Mucosa of descending colon (tissue), 3 donors: ENCODE results near the gene PMFBP1. TPM values are rescaled to one million over a fixed set of nuclear protein-coding genes. Genes with fewer than 3 reads are reported as not detected.

Source experiments
- ATAC-seq: fragments of 200-7000 bp; cut with Tn5 transposase; one replicate; pipeline ENCODE4 v1.9.1; 2020; ENCODE audit warnings: mild to moderate bottlenecking, moderate library complexity
- DNase-seq, 3 donors: peaks; one replicate each; pipeline ENCODE4 v3.0.0-alpha.2; 2020
- H3K36me3 ChIP-seq: fragments of 200-600 bp; one replicate; pipeline ENCODE4 v1.8.0; 2021; ENCODE audit warnings: low read depth, mild to moderate bottlenecking
- H3K4me1 ChIP-seq: fragments of 200-600 bp; one replicate; pipeline ENCODE4 v1.8.0; 2021; ENCODE audit warnings: low read depth, mild to moderate bottlenecking
- H3K4me3 ChIP-seq: fragments of 200-600 bp; one replicate; pipeline ENCODE4 v1.8.0; 2021; ENCODE audit warnings: mild to moderate bottlenecking
- H3K9me3 ChIP-seq: fragments of 200-600 bp; one replicate; pipeline ENCODE4 v1.8.0; 2021; ENCODE audit warnings: mild to moderate bottlenecking
- CTCF ChIP-seq: fragments of 200-600 bp; IDR thresholded peaks from one replicate; pipeline ENCODE4 v1.8.0; 2022; ENCODE audit warnings: antibody characterized with exemption, mild to moderate bottlenecking
- intact Hi-C, 2 donors: fragments of 100-400 bp; cut with DNase I in 1 of 2; cut with micrococcal nuclease in 1 of 2; formaldehyde crosslinking; loops; one replicate each; pipeline versions ENCODE4 v1.11.0 to v1.11.1; 2022; cut with DNase I, micrococcal nuclease
- total RNA-seq, 3 donors: library from RNA; stranded (reverse); fragmentation: NEBNext Ultra II Directional in 2 of 3; extraction: Animal tissue kit (Norgen Biotek cat#: 25700) in 2 of 3; gene quantifications; one replicate each; pipeline versions ENCODE4 v1.2.1 to v1.2.4, GENCODE V29; 2021 to 2023
- donor health status: DM: no; HTN: no; CAD: no; lungs with moderate emphysema.
- donor health status: DM: no; HTN: no; CAD: no.
- donor health status: DM: no; HTN: yes; CAD: no.

The PMFBP1 gene
- total RNA-seq, 3 donors from 2014 or later: 3.6 to 9.7 (median 7.2) TPM

GRCh38 chr16:72159801-72160200 is 12.2 kb downstream of the PMFBP1 start:
- H3K4me1 ChIP-seq: no peaks in the 10 kb centered on the region
- no peaks in the 10 kb centered on the region for H3K36me3 ChIP-seq
- ATAC-seq (no peak), DNase-seq (no peak)
- intact Hi-C loops: no loop called here
- TF ChIP-seq CTCF: no peak
- H3K4me3 ChIP-seq: no peak overlapping the region
- H3K9me3 ChIP-seq: no peaks in the 10 kb centered on the region

- H3K4me1 ChIP-seq: no peaks in the 10 kb centered on the region
- intact Hi-C loops: no loop called here
- ATAC-seq (no peak), DNase-seq (no peak)
- no peaks in the 10 kb centered on the region for H3K36me3 ChIP-seq
- TF ChIP-seq CTCF: no peak
- H3K4me3 ChIP-seq: no peak overlapping the region
- H3K9me3 ChIP-seq: no peaks in the 10 kb centered on the region
Measured at GRCh38 chr16:72159386-72159785, 12.6 kb downstream of the PMFBP1 start.

DNA sequence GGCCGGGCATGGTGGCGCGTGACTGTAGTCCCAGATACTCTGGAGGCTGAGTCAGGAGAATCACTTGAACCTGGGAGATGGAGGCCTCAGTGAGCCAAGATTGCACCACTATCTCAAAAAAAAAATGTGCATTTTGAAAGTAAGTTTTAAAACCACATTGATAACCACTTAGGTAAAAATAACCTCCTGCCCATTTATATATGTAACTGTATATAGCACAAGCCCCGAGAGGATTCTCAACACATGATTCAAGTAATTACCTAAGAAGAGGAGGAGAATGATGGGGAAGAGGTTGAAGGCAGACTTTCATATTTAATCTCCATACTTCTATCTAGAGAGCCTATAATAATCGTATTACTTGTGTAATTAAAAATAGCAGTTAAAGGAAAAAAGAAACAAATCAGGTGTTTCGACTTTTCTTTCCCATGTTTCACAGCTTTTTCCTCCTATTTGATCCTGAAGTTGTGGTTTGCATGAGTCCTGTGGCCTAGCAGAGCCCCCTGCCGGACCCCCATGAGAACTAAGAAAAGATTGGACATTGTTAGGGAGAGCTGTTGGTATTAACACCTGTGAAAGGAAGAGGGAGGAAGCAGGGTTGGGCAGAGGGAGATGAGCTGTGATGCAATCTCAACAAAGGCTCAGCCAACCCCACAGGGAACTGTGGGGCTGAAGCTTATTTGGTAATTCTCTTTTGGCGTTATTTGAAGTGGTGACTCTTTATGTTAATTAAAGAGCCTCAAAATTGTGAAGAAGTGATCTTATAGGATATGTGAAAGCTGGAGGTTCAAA is 22.1 kb downstream of the PMFBP1 start:
- Histone ChIP-seq H3K4me1 (no peaks in the 10 kb centered on the region), H3K4me3 (no peak overlapping the region), H3K36me3 (no peaks in the 10 kb centered on the region), H3K9me3 (peaks cover 2% of the 10 kb centered on the region)
- no peak for TF ChIP-seq CTCF
- intact Hi-C loops: no loop called here
- ATAC-seq: no peak
- no peak for DNase-seq

DNA sequence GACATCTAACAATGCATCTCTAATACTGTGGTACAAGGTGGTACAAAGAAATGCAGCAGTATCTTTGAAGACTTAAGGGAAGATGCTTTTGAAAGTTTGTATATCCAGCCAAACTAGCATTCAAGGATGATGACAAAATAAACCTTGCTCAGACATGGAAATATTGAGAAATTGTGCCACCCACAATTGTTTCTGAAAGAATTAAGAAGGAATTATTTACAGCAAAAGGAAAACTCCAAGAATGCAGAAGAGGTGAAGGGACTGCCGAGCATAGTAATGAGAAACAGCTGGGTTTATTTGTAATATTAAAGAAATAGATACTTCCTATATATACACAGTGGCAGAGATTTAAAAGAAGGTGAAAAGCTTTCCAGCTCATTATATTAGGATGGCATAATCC is 29.5 kb downstream of the PMFBP1 start:
- no peak for TF ChIP-seq CTCF
- no peaks in the 10 kb centered on the region for H3K36me3 ChIP-seq
- H3K9me3 ChIP-seq: peaks cover 2% of the 10 kb centered on the region
- DNase-seq (no peak), ATAC-seq (no peak)
- intact Hi-C loops: no loop called here
- no peaks in the 10 kb centered on the region for H3K4me1 ChIP-seq
- no peak overlapping the region for H3K4me3 ChIP-seq

DNA sequence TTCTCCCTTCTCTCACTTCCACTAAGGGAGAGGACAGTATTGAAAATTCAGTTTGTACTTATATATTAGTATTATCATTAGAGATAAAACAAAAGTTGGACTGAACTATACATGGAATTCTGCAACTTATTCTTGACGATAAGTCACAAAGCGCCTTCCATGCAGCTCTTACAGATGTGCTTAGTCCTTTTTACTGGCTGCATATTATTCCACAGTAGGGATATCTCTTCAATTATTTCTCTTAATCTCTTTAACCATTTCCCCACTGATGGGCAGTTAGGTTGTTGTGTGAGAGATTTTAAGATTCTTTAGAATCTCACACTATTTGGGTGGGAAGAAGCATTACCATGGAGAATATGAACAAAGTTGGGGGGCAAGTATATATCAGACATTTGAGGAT is 32.0 kb downstream of the PMFBP1 start:
- no peak overlapping the region for H3K4me3 ChIP-seq
- no peak for ATAC-seq
- intact Hi-C loops: no loop called here
- no peak for DNase-seq
- no peaks in the 10 kb centered on the region for H3K4me1 ChIP-seq
- H3K9me3 ChIP-seq: no peaks in the 10 kb centered on the region
- TF ChIP-seq CTCF: no peak
- H3K36me3 ChIP-seq: no peaks in the 10 kb centered on the region
